Measurements from ENCODE around the gene PRSS48.
"Not testable (repeated sequence)": the region's sequence is repeated elsewhere in the genome, so short reads cannot be mapped to it uniquely, and the experiment has no call there.

Gene PRSS48

DNA sequence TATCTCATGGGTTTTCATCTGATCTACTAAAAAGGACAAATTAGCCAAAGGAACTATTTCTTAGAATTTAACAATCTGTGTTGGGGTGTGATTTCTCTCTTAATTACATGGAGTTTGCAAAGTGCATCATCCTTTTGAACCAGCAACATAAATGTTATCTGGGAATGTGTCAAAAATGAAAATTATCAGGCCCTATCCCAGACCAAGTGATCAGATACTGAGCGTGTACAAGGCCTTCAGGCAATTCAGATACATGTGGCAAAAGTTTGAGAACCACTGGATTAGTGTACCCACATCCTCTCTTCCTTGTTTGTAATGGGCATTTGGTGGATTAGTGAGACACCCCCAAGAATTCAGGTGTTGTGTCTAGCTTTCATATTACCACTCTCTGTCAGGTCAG is 44.6 kb downstream of the PRSS48 start:
- DNase-seq = no peak

GRCh38 chr4:151322161-151322560 is 45.2 kb downstream of the PRSS48 start:
- not testable (repeated sequence) for DNase-seq

- no peak for DNase-seq
These were observed 45.6 kb downstream of the PRSS48 start for GRCh38 chr4:151322570-151322969.

GRCh38 chr4:151323667-151324066 is 46.7 kb downstream of the PRSS48 start:
- no peak for DNase-seq

DNA sequence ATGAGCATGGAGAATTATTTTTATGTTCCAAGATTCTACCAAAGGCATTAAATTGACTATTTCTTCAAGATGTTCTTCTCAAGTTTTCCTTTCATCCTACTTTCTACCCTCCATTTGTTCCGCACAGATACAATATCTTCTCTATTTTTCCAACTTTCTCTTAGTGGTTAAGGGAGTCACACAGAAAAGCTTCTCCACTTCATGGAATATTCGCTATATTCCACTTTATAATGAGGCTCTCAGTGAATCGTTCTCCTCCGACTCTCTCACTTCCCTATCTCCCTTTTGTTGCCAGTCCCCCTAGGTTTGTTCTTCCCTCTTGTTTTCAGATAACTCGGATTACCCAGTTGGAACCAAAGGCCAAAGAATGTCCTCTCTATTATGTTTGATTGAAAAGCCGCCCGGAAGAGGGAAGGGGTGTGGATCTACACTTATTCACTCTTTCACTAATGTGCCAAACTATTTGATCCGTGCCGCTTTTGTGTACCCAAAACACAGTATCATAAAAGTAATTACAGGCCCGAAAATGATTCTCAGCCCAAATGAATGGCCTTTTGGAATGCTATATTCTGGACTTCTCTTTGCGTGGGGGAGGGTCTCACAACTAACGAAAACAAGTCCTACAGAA is 47.3 kb downstream of the PRSS48 start:
- DNase-seq = no peak

GRCh38 chr4:151324752-151325110 is 47.8 kb downstream of the PRSS48 start:
- no peak for DNase-seq

DNA sequence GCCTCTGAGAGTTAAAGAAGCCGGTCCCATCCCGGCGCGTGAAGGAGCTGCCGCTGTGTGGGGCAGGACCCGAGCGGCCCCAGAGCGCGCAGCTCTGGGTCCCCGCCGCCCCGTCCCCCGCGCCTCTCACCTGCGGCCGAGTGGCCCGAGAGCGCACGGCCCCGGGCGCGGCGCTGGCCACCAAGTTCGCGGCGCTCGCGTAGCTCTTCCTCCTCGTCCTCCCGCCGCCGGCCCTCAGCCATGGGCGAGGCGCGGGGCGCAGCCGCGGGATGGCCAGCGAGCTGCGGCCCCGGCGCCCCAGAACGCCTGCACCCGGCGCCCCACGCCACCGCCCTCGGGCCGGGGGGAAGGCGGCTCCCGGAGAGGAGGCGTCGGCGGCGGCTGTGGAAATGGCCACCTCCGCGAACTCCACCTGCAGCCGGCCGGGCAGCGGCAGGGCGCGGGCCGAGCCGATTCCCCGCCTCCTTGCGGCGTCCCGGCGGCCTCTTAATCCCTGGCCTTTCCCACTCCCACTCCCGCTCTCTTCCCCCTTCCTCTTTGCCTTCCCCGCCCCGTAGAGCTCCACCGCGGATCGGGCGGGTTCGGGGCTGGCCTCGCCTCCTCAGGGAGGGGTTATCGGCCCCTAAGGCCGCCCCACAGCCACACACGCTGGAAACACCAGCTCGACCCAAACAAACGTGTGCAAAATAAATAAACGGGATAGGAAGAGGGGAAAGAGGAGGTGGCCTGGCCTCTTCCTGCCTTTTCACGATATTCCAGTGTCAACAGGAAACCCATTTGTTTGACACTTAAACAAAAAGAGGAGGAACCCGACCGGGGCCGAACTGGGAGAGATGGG is 48.4 kb downstream of the PRSS48 start, which contains the start of gene SH3D19:
Gene SH3D19 (minus strand): TSS at position 495 of the 838 bp plus-strand sequence. CDS start 253 bp downstream, at position 242.
- no peak for DNase-seq

DNA sequence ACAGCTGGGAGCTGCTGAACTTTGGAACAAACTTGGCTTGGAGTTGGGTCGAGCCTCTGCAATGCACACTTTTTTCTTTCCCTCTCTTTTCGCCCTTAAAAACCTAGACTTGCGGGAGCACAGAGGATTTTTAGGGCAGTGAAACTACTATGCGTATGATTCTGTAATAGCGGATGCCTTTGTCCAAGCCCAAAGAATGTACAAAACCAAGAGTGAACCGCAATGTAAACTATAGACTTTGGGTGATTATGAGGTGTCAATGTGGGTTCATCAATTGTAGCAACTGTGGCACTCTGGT is 48.9 kb downstream of the PRSS48 start:
- DNase-seq = no peak

DNA sequence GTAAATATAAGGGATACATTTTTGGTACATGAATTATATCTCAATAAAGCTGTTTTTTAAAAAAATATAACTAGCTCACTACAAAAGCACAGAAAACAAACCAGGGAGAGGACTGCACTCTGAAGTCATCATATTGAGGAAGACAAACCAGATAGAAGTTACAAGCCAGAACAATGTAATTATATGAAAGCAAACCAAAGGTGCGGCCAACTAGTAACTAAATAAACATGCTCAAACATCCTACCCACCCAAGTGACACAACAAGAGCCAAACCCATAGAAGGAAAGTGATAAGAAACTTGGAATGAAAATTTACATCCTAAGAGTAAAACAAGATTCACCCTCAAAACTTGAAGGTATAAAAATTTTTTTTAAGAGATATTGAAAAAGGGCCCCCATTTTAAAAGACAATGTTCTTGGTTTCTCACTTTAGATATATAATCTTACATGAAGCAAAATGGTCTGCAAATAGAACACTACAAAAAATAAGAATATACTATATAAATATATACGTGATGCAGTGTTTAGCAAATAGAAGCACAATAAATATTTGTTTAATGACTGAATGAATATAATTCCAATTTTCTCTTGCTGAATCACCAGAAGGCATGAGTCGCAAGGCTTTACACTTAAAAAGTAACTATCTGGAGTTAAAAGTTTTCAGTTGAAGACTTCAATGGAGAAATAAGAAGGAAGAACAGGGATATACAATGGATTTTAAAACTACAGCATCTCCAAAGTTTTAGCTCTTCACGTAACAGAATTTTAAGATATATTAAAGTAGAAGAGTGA is 52.5 kb downstream of the PRSS48 start:
- no peak for DNase-seq

GRCh38 chr4:151331276-151332042 is 54.5 kb downstream of the PRSS48 start:
- no peak for DNase-seq

GRCh38 chr4:151339467-151339866 is 62.5 kb downstream of the PRSS48 start:
- no peak for DNase-seq

DNA sequence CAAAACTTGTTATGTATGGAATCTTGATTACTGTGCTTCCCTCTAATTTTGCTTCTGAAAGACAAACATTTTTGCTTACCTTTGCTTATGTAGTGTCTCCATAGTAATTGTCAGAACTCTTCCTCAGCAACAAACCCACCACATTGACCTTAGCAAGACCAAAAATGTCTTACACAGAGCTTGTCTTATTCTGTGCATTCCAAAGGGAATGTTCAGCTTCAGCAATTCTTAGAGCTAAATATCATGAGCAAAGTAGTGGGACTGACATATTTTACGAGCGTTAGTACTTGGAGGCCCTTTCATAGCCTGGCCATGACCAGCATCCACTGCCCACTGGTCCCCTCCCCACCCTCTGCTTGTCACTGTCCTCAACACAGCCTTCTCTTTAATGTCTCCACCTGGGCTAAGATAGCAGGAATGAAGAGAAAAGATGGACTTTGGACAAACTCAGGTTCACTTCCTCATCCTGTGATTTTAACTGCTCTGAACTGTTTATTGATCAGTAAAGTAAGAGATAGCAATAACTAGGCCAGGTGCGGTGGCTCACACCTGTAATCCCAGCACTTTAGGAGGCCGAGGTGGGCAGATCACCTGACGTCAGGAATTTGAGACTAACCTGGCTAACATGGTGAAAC is 63.9 kb downstream of the PRSS48 start:
- DNase-seq = no peak
